HS-5 (cell line): ENCODE results near the gene ZC2HC1C.
A peak's percentile ranks its signal among the peaks of the same experiment; 100 is the strongest.

Source experiments
- DNase-seq: peaks from one replicate; pipeline ENCODE4 v3.0.0-alpha.2; 2012; ENCODE audit warnings: low read depth

The ZC2HC1C gene, protein sequence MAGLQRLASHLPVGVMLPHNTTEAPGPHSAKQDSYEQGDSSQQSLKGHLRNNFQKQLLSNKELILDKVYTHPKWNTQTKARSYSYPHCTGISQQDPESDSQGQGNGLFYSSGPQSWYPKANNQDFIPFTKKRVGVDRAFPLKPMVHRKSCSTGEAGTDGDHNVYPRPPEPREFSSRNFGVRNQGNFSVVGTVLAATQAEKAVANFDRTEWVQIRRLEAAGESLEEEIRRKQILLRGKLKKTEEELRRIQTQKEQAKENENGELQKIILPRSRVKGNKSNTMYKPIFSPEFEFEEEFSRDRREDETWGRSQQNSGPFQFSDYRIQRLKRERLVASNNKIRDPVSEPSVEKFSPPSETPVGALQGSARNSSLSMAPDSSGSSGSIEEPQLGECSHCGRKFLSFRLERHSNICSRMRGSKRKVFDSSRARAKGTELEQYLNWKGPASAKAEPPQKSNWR

DNA sequence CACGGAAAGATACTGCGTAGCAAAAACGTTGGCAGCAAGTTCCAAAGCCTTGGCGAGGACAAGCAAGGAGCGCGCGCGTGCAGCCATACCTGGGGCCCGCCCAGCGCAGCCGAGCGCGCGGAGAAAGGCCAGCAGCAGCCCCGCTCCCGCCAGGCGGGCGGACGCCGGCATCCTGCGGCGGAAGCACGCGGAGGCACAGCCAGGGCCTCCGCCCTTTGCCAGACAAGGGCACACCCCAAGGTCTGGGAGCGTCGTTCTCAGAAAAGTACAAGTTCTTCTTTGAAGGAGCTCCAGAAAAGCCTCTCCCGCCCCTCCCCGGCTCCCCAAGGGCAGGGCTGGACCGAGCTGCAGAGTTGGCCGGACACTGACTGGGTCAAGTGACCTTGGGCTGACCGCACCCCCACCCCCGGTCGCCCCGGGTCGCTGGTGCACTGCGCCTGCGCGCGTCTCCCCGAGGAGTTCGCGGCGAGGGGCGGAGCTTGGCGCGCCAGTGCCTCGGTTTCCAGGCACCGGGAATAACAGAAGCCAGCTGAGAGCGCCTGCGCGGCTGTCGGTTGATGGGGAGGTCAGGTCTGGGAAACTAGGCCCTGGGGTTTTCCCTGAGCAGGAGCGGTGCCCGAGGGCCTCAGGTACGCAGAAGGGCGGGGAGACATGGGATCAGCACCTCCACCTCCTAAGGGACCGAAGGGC is at the start of gene ZC2HC1C:
ZC2HC1C (plus strand) TSS at position 521 of the 690 bp plus-strand sequence. CDS start 933 bp downstream, outside the sequence.
- DNase-seq: no peak

DNA sequence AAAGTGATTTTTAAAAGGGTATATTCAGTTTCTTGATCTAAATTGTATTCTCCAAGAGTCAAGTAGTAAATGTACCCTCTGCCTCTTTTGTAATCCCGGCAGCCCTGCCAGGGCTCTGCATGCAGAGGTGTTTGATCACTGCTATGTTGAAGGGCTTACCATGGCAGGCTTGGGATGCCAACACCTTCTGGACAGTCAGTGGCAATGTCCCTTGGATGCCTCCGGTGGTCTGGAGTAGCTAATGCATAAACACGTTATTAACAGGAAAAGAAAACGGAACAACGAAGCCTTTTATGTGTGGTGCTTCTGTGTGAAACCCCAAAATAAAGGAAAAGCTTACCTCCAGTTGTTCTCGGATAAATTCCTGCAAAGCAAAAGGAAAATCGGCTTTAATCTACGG is 46.8 kb upstream of the ZC2HC1C start:
- no peak for DNase-seq

DNA sequence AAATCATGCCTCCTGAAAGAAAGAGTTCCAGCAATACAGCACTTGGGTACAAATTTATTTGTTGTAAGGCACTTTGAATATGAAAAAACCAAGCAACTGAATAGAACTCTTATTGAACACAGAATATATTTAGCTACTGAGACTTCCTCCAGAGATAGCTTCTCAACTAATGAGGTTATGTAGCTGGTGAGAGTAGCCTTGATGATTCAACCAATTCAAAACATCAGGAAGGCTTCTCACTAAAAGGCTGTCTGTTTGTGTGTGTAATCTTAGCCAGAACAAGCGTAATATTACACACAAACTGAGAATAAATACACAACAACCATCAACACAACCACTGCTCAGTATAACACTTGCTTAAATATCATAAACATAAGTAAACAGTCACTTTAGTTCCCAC is 46.3 kb upstream of the ZC2HC1C start:
- DNase-seq: no peak

- no peak for DNase-seq
These were observed 44.4 kb upstream of the ZC2HC1C start for GRCh38 chr14:75025082-75025481.

- no peak for DNase-seq
These were observed 43.6 kb upstream of the ZC2HC1C start for GRCh38 chr14:75025876-75026275.

- DNase-seq: no peak
These were observed 39.3 kb upstream of the ZC2HC1C start for GRCh38 chr14:75030147-75030546.

DNA sequence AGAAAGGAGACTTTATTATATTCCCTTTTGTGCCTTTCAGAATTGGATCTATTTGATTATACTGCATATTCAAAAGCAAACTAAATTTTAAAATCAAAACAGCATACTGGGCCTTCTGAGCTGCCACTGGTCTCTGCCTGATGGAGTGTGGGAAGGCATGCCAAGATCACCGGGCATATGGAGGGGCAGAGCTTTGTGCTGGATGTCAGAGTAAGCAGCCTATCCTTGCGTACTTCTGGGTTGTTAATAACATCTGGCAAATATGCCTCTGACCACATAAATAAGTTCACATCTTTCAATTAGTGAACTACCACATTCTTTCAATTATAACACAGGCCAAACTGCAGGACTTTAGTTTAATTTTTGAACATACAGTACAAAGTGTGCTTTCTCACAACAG is 36.5 kb upstream of the ZC2HC1C start:
- DNase-seq: no peak

DNA sequence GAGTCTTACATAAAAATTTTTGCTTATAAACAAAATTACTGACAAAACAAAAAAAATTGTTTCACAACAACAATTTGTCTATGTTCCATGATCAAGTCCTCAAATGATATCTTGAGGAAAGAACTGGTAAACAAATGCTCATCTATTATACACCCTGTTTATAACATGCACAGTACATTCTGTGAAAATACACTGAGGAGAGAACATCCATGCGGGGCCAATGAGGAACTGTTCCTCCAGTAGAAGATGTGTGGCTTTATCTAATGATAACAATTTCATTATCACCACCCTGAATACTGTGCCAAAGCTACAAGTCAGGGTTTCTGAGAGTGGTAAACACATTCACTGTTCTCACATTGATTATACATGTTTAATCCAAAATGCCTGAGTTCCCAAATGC is 28.9 kb upstream of the ZC2HC1C start:
- DNase-seq: no peak

- no peak for DNase-seq
These were observed 28.5 kb upstream of the ZC2HC1C start for GRCh38 chr14:75040959-75041358.

DNA sequence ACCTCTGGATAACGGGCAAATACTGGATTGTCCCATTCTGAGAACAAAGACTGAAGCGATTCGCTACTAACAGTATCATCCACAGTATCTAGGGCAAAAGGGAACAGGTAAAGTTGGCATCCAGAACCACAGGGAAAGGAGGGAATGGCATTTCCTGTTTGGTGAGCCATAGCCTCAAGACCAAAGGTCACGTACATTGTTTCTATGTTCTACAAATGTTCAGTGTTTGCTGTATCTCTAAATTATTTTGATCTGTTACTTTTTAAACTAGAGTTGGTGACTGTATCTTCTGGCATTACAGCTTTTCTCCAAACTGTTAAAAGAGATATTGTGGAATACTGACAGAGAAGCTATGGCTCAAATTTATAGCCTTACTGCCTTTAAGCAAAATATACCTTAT is 27.8 kb upstream of the ZC2HC1C start:
- no peak for DNase-seq

DNA sequence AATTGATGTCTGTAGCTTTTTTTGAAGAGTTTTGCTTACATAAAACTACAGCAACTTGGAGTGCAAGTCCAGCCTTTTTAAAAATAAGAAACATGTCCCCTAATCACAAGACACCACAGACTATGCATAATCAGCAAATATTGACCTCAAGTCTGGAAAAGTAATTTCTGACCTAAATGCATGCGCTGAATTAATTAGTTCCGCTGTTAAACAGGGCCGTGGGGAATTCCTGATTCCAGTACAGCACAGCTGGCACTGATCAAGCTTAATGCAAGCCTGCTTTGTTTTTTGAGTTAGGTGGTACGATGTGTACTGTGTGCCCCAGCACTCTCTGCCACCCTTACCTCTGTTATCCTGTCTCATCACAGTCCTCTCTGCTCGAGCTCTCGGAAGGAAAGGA is 27.4 kb upstream of the ZC2HC1C start:
- DNase-seq: no peak

DNA sequence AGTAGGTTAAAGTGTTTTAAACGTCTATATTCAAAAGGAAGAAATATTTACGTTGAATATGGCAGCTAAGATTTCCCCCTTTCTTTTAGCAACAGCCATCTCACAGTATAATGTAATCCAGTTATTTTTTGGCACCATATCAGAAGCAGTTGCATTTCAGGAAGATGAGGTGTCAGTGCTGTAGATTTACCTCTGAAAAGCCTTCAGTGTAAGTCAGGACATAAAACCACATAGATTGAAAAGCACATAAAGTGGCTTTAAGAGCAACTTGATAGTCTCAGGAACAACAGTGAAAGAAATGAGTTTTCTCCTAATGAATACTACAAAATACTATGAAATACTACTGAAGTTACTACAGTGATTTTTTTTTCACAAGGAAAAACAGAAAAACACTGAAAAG is 25.1 kb upstream of the ZC2HC1C start:
- peak; percentile 46 for DNase-seq

GRCh38 chr14:75044752-75045151 is 24.7 kb upstream of the ZC2HC1C start:
- DNase-seq: no peak

DNA sequence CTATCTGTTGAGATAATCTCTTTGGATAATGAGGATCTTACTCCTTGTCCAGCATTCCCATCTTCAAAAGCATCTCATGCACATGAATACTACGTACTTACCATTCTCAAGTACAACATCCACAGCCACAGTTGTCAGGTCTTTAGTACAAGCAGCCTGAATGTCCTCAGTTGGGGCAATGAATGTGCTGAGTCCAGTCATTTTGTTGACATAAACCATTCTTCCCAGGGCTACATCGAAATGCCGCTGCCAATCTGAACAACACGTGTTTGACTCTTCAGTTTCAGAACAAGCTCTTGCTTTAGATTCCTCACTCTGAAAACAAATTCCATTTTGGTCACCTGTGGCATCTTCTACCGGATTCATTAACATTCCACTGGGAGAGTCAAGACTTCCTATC is 23.2 kb upstream of the ZC2HC1C start:
- DNase-seq: no peak

- no peak for DNase-seq
These were observed 22.5 kb upstream of the ZC2HC1C start for GRCh38 chr14:75046899-75047298.

GRCh38 chr14:75047506-75047905 is 21.9 kb upstream of the ZC2HC1C start:
- DNase-seq: no peak

- no peak for DNase-seq
These were observed 21.3 kb upstream of the ZC2HC1C start for GRCh38 chr14:75048101-75048500.

GRCh38 chr14:75049136-75049535 is 20.3 kb upstream of the ZC2HC1C start:
- no peak for DNase-seq

GRCh38 chr14:75049731-75050201 is 19.7 kb upstream of the ZC2HC1C start:
- DNase-seq: peak; percentile 47

DNA sequence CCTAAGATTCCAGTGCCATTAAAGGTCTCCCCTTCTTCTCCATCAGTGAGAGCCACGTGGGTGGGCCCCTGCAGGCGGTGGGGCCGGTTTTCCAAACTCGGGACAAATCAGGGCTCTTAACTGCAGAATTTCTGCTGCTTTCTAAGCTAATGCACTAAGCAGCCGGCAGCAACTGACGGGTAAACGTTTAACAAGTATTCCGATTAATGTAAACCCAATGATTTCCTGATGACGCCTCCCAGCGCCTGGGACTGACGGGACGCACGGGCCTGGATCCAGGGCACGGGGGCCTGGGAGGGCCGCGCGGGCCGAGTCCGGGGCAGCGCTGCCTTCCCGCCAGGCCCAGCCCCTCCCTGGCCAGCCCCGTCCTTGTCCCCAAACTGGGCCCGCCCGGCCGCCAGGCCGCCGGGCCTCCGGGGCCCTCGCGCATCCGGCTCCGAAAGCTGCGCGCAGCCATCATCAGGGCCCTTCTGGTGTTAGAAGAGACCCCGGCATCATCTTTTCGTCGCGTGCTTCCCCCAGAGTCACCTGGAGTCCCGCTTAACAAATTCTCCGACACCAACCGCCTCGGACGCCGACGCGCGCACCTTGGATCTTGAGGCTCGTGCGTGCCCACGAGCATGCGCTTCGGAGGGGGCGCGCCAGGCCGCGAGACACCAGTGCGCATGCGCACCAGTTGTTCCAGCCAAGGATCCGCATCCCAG is 18.4 kb upstream of the ZC2HC1C start, which contains the start of gene MLH3:
MLH3 (minus strand) TSS at position 616 of the 704 bp plus-strand sequence. CDS start 1,812 bp downstream, outside the sequence.
- DNase-seq: peak; percentile 53

- DNase-seq: no peak
These were observed 17.9 kb upstream of the ZC2HC1C start for GRCh38 chr14:75051556-75051899.
